Brain microvascular endothelial cell (primary cell): Measurements from ENCODE around the gene DGKG.

Experiments
- DNase-seq: peaks from one replicate; pipeline ENCODE4 v3.0.0-alpha.2; 2020
- H3K27ac ChIP-seq: fragments of 250-450 bp; sonication (Bioruptor Pico); 2 replicates; pipeline ENCODE4 v1.5.1; 2020; ENCODE audit warnings: mild to moderate bottlenecking, moderate library complexity
- H3K27me3 ChIP-seq: fragments of 250-450 bp; sonication (Bioruptor Pico); replicated peaks from 2 replicates; pipeline ENCODE4 v1.5.1; 2020; ENCODE audit warnings: mild to moderate bottlenecking
- H3K36me3 ChIP-seq: fragments of 250-450 bp; sonication (Bioruptor Pico); replicated peaks from 2 replicates; pipeline ENCODE4 v1.5.1; 2020; ENCODE audit warnings: mild to moderate bottlenecking
- H3K4me3 ChIP-seq: 2 replicates; pipeline ENCODE4 v1.5.1; 2011; ENCODE audit warnings: low read depth, mild to moderate bottlenecking, control low read depth, low read length, moderate library complexity
- in situ Hi-C: cut with HindIII; loops from 2 replicates; pipeline ENCODE4 v1.10.0; 2017; ENCODE audit warnings: low sequenced_read_pairs, low pct_ligation_motif_present
- TF ChIP-seq, protein P1 (sequence below): IDR thresholded peaks from 2 replicates; pipeline ENCODE4 v1.5.1; 2011; ENCODE audit warnings: low read depth, mild to moderate bottlenecking, moderate library complexity, low read length, control low read depth, inconsistent platforms; ENCODE audit errors: missing control alignments

DGKG gene

DNA sequence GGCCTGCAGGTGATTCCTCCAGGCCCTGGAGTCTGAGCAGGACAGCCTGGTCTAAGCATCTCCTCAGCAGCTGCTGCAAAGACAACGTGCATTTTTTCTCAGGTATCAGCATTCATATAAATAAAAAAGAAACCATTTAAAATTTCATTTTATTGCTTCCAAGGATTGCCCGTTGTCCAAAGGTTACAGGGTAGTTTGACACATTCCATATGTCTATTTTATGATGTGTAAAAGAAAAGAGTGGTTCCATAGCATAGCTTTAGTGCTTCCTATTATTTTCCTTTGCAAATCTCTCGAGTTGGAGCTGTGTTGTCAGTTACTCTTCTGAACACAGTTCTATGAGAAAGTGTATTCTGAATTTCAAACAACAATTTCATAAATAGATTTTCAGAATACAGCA is 7.2 kb upstream of the DGKG start:
- Histone ChIP-seq H3K27ac (no peak overlapping the region), H3K36me3 (no peaks in the 10 kb centered on the region), H3K4me3 (no peak overlapping the region), H3K27me3 (peaks cover 4% of the 10 kb centered on the region)
- DNase-seq: no peak
- TF ChIP-seq, protein P1, sequence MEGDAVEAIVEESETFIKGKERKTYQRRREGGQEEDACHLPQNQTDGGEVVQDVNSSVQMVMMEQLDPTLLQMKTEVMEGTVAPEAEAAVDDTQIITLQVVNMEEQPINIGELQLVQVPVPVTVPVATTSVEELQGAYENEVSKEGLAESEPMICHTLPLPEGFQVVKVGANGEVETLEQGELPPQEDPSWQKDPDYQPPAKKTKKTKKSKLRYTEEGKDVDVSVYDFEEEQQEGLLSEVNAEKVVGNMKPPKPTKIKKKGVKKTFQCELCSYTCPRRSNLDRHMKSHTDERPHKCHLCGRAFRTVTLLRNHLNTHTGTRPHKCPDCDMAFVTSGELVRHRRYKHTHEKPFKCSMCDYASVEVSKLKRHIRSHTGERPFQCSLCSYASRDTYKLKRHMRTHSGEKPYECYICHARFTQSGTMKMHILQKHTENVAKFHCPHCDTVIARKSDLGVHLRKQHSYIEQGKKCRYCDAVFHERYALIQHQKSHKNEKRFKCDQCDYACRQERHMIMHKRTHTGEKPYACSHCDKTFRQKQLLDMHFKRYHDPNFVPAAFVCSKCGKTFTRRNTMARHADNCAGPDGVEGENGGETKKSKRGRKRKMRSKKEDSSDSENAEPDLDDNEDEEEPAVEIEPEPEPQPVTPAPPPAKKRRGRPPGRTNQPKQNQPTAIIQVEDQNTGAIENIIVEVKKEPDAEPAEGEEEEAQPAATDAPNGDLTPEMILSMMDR: no peak
- in situ Hi-C loops: no loop called here

DNA sequence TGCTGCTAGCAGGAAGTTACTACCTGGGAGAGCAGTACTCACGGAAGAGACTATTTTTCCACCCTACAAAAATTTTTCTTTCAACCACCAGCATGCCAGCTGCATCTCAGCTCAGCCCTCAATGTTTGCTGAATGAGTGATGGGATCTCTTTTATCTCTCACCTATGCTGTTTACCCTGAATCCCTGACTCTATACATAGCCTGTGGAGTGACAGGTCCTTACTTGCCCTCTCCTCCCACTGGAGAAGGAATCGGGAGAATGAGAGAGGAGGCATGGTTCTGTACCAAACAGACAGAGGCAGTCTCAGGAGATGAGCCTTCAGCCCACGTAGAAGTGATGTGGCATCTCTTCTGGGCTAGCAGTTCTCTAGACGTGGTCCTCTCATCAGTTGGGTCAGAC is 6.7 kb upstream of the DGKG start:
- Histone ChIP-seq H3K27me3 (peaks cover 8% of the 10 kb centered on the region), H3K27ac (no peak overlapping the region), H3K36me3 (no peaks in the 10 kb centered on the region), H3K4me3 (no peak overlapping the region)
- no peak for DNase-seq
- in situ Hi-C loops: no loop called here
- TF ChIP-seq, protein P1: no peak

DNA sequence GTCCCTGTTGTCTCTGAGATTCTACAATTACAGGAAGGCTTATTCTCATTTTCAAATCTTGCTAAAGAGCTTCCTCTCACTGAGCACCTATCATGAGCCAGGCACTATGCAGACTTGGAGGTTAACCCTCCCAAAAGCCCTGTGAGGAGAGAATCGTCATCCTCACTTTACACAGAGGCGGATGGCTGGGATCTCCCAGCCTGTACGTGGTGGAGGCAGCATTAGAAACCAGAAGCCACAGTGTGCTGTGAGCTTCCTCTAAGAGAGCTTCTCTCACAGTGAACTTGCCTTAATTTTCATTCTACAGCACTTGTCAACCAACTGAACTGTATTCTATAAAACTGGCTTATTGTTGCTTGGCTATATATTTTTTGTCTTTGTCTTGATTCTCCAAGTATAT is 6.1 kb upstream of the DGKG start:
- Histone ChIP-seq H3K36me3 (no peaks in the 10 kb centered on the region), H3K27ac (no peak overlapping the region), H3K4me3 (no peak overlapping the region), H3K27me3 (peaks cover 9% of the 10 kb centered on the region)
- TF ChIP-seq, protein P1: no peak
- DNase-seq: no peak
- in situ Hi-C loops: no loop called here

DNA sequence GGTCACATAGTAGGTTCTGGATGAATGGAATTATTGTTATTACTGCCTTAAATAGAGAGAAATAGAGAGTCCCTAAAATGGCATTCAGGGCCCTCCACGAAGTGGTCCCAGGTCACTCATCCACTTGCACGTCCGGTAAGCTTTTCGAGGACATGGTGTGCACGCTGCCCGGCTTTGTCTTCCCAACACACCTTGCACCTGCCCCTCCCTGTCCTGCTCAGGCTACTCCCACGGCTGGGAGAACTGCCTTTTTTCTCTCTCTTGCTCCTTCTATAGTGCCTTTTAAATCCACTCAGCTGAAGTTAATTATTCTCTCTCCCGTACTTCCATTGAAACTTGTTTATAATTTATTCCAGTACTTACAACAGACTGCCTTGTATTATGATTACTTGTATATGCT is 5.6 kb upstream of the DGKG start:
- H3K4me3 ChIP-seq: no peak overlapping the region
- no peak overlapping the region for H3K27ac ChIP-seq
- peaks cover 9% of the 10 kb centered on the region for H3K27me3 ChIP-seq
- H3K36me3 ChIP-seq: no peaks in the 10 kb centered on the region
- in situ Hi-C loops: no loop called here
- TF ChIP-seq, protein P1: no peak
- no peak for DNase-seq

DNA sequence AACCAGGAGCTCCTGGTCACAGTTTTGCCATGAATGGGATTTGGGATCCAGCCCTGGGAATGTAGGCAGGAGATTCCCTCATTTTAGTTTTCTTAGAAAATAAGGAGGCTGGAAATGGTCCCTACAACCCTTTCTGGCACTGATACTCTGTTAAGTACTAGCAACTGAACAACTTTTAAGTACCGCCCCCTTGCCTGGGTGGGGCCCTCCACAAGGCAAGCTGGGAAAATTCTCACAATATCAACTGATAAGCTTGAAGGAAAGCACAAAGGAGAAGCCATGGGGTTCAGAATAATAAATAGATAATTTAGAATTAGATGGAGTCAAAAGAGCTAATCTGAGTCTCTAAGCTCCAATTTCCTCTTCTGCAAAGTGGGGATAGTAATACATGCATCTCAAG is 4.2 kb upstream of the DGKG start:
- TF ChIP-seq, protein P1: no peak
- Histone ChIP-seq H3K27ac (no peak overlapping the region), H3K27me3 (peaks cover 19% of the 10 kb centered on the region), H3K36me3 (no peaks in the 10 kb centered on the region), H3K4me3 (no peak overlapping the region)
- in situ Hi-C loops: no loop called here
- no peak for DNase-seq

DNA sequence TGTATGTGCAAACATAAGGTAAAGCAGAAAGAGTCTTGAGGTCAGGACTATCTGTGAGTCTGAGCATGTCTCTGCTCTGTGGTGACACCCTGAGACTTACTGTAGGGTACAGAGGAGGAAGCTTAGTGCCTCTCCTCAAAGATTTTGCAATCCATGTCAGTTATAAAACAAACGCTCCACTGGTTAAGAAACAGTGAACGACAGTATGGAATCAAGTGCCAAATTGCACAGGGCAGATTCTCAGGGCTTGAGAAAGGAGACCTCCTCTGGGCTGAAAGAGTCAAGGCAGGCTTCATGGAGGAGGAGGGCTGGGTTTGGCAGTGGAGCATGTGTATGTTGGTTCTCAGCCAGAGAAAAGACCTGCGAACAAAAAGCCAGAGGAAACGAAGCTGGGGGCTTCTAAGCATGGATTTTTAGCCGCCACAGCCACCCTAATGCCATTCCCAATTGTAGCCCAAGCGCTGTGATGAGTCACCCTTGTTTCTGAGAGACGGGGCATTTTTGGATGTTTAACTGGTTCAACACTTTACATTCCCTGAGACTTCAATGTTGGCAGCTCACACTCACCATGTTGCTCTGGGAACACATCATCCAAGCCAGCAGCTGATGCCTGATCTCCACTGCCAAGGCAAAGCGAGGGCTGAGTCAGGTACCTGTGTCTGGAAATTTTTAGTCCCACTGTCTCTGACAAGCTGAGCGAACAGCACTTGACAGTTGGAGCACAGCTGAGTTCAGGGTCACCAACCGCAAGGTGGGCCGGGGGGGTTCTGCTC is 3.4 kb upstream of the DGKG start:
- in situ Hi-C loops: no loop called here
- TF ChIP-seq, protein P1: no peak
- DNase-seq: peak; percentile 22
- no peak overlapping the region for H3K4me3 ChIP-seq
- no peaks in the 10 kb centered on the region for H3K36me3 ChIP-seq
- H3K27ac ChIP-seq: no peak overlapping the region
- H3K27me3 ChIP-seq: peaks cover 22% of the 10 kb centered on the region
